GM23338 (cell line): ENCODE results near the gene CPNE2. TPM values are rescaled to one million over a fixed set of nuclear protein-coding genes. Genes with fewer than 3 reads are reported as not detected.

Experiments used
- ATAC-seq: fragments of 200-7000 bp; cut with Tn5 transposase; 3 replicates; pipeline ENCODE4 v1.9.1; 2020
- DNase-seq: peaks from one replicate; pipeline ENCODE4 v3.0.0-alpha.2; 2015; ENCODE audit warnings: low spot score
- H2AFZ ChIP-seq: fragments of 200-600 bp; sonication (generic); 2 replicates; pipeline ENCODE4 v1.8.0; 2016; ENCODE audit warnings: antibody characterized with exemption, mild to moderate bottlenecking, moderate library complexity
- H3F3A ChIP-seq: fragments of 200-600 bp; sonication (generic); replicated peaks from 2 replicates; pipeline ENCODE4 v1.8.0; 2017; ENCODE audit warnings: antibody characterized with exemption, mixed run types, low read depth
- H3K27ac ChIP-seq: fragments of 200-600 bp; sonication (generic); 2 replicates; pipeline ENCODE4 v1.6.1; 2016; ENCODE audit warnings: low read depth
- H3K27me3 ChIP-seq: fragments of 200-600 bp; sonication (generic); 2 replicates; pipeline ENCODE4 v1.8.0; 2016; ENCODE audit warnings: mild to moderate bottlenecking, mixed run types, moderate library complexity; ENCODE audit not compliant: insufficient read depth
- H3K36me3 ChIP-seq: fragments of 200-600 bp; sonication (generic); 2 replicates; pipeline ENCODE4 v1.8.0; 2016; ENCODE audit warnings: mild to moderate bottlenecking; ENCODE audit not compliant: insufficient read depth
- H3K4me1 ChIP-seq: fragments of 200-600 bp; sonication (generic); 2 replicates; pipeline ENCODE4 v1.8.0; 2016; ENCODE audit warnings: mild to moderate bottlenecking, moderate library complexity; ENCODE audit not compliant: insufficient read depth
- H3K4me2 ChIP-seq: fragments of 200-600 bp; sonication (generic); 2 replicates; pipeline ENCODE4 v1.7.1; 2017; ENCODE audit warnings: mixed run types
- H3K4me3 ChIP-seq: fragments of 200-600 bp; sonication (generic); 2 replicates; pipeline ENCODE4 v1.6.1; 2016; ENCODE audit warnings: mixed run types
- H3K79me2 ChIP-seq: fragments of 200-600 bp; sonication (generic); replicated peaks from 2 replicates; pipeline ENCODE4 v1.8.0; 2017; ENCODE audit warnings: mild to moderate bottlenecking; ENCODE audit not compliant: insufficient read depth
- H3K9me2 ChIP-seq: fragments of 200-600 bp; sonication (generic); 2 replicates; pipeline ENCODE4 v1.8.0; 2017; ENCODE audit not compliant: insufficient read depth
- H4K20me1 ChIP-seq: fragments of 200-600 bp; sonication (generic); replicated peaks from 2 replicates; pipeline ENCODE4 v1.8.0; 2017; ENCODE audit warnings: mild to moderate bottlenecking; ENCODE audit not compliant: insufficient read depth
- H3K27ac Mint-ChIP-seq: 2 replicates; pipeline ENCODE4 v1.8.0; 2020; ENCODE audit warnings: inconsistent platforms, mild to moderate bottlenecking, moderate library complexity, mixed read lengths
- H3K27me3 Mint-ChIP-seq: 3 replicates; pipeline ENCODE4 v1.8.0; 2022; ENCODE audit warnings: low read depth, mild to moderate bottlenecking, moderate library complexity, mixed read lengths, inconsistent platforms; ENCODE audit not compliant: insufficient read depth, poor library complexity
- H3K36me3 Mint-ChIP-seq: 3 replicates; pipeline ENCODE4 v1.8.0; 2021; ENCODE audit warnings: low read depth, mild to moderate bottlenecking, inconsistent platforms, moderate library complexity, mixed read lengths
- H3K4me1 Mint-ChIP-seq: 3 replicates; pipeline ENCODE4 v1.8.0; 2020; ENCODE audit warnings: mild to moderate bottlenecking, inconsistent platforms, mixed read lengths
- H3K4me3 Mint-ChIP-seq: 3 replicates; pipeline ENCODE4 v1.8.0; 2021; ENCODE audit warnings: moderate library complexity, mild to moderate bottlenecking, inconsistent platforms, mixed read lengths
- H3K9me3 Mint-ChIP-seq: 3 replicates; pipeline ENCODE4 v1.8.0; 2020; ENCODE audit warnings: moderate library complexity, mild to moderate bottlenecking, inconsistent platforms, mixed read lengths
- CREB1 ChIP-seq: fragments of 250-450 bp; sonication (Bioruptor Pico); IDR thresholded peaks from 2 replicates; pipeline ENCODE4 v1.5.0; 2020; ENCODE audit warnings: low read depth, mild to moderate bottlenecking, moderate library complexity
- EZH2 ChIP-seq: fragments of 200-600 bp; sonication (generic); IDR thresholded peaks from one replicate; pipeline ENCODE4 v1.8.0; 2017; ENCODE audit warnings: antibody characterized with exemption, mild to moderate bottlenecking, low read depth; ENCODE audit not compliant: unreplicated experiment
- EZH2phosphoT487 ChIP-seq: fragments of 200-600 bp; sonication (generic); IDR thresholded peaks from one replicate; pipeline ENCODE4 v1.8.1; 2018; ENCODE audit warnings: antibody characterized with exemption; ENCODE audit not compliant: unreplicated experiment
- JUNB ChIP-seq: IDR thresholded peaks from one replicate; pipeline ENCODE4 v1.6.1; 2016; ENCODE audit warnings: antibody characterized with exemption; ENCODE audit not compliant: unreplicated experiment
- NANOG ChIP-seq: IDR thresholded peaks from 2 replicates; pipeline ENCODE4 v1.6.1; 2016; ENCODE audit warnings: antibody characterized with exemption, borderline replicate concordance
- POLR2AphosphoS5 ChIP-seq: IDR thresholded peaks from 2 replicates; pipeline ENCODE4 v1.6.1; 2016; ENCODE audit warnings: antibody characterized with exemption, low read depth
- STAT1 ChIP-seq: IDR thresholded peaks from one replicate; pipeline ENCODE4 v1.6.1; 2016; ENCODE audit warnings: antibody characterized with exemption; ENCODE audit not compliant: unreplicated experiment
- ZNF114 ChIP-seq: fragments of 250-450 bp; sonication (Bioruptor Pico); IDR thresholded peaks from 2 replicates; pipeline ENCODE4 v1.5.0; 2020; ENCODE audit warnings: mild to moderate bottlenecking, moderate library complexity
- ZNF331 ChIP-seq: fragments of 250-450 bp; sonication (Bioruptor Pico); IDR thresholded peaks from 2 replicates; pipeline ENCODE4 v1.5.0; 2020; ENCODE audit warnings: low read depth, mild to moderate bottlenecking, moderate library complexity
- polyA plus RNA-seq: library from polyadenylated mRNA; unstranded; fragments of >200 nt; fragmentation: Nextera tagmentation; extraction: Ambion mirVana; gene quantifications from 2 replicates; pipeline ENCODE4 v1.2.1, GENCODE V29; 2016
- total RNA-seq: library from RNA; depleted of rRNA; stranded (reverse); fragments of >200 nt; shearing (Covaris generic); gene quantifications from 2 replicates; pipeline ENCODE4 v1.2.3, GENCODE V29; 2014
- TF ChIP-seq, protein P1 (sequence below): IDR thresholded peaks from one replicate; pipeline ENCODE4 v1.6.1; 2018; ENCODE audit warnings: antibody characterized with exemption; ENCODE audit not compliant: unreplicated experiment
- TF ChIP-seq, protein P2 (sequence below): fragments of 250-450 bp; sonication (Bioruptor Pico); IDR thresholded peaks from 2 replicates; pipeline ENCODE4 v1.5.0; 2020; ENCODE audit warnings: mild to moderate bottlenecking, moderate library complexity
- TF ChIP-seq, protein P3 (sequence below), 2 experiments: fragments of 200-600 bp in 1 of 2; sonication (generic) in 1 of 2; conservative IDR thresholded peaks; 2 replicates each; pipeline versions ENCODE4 v1.5.1 to v1.6.1; 2016 to 2017; ENCODE audit warnings: antibody characterized with exemption in 2 of 2, low read depth in 2 of 2, mild to moderate bottlenecking in 2 of 2, moderate library complexity in 1 of 2
- TF ChIP-seq, protein P4 (sequence below): IDR thresholded peaks from 2 replicates; pipeline ENCODE4 v1.6.1; 2016; ENCODE audit warnings: antibody characterized with exemption

CPNE2 gene
- total and polyA plus RNA-seq, 2 experiments from 2014 or later = 7.1 to 11.3 TPM

DNA sequence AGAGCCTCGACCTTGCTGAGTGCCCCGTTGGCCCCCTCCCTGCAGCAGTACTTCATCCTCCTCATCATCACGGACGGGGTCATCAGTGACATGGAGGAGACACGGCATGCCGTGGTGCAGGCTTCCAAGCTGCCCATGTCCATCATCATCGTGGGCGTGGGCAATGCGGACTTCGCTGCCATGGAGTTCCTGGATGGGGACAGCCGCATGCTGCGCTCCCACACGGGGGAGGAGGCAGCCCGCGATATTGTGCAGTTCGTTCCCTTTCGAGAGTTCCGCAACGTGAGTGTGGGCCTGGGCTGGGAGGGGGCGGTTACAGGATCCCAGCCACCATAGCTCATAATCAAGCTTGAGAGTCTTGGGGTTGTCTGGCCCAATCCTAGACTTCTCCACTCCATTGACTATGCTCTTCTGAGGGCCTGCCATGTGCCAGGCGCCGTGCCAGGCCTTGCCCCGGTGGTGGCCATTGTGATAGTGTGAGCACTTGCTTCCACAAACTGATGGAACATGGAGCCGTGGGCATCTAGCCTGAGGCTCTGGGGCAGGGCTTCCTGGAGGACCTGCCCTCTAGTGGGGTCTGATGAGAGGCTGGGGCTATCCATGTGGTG lies 53.8 kb downstream of the CPNE2 start:
- Histone ChIP-seq H4K20me1 (no peaks in the 10 kb centered on the region), H3K79me2 (no peaks in the 10 kb centered on the region), H3K27me3 (no peaks in the 10 kb centered on the region), H3F3A (no peaks in the 10 kb centered on the region), H3K4me1 (peaks cover 32% of the 10 kb centered on the region), H3K36me3 (no peaks in the 10 kb centered on the region), H3K4me3 (no peak overlapping the region), H2AFZ (no peak overlapping the region), H3K4me2 (no peak overlapping the region), H3K27ac (no peak overlapping the region), H3K9me2 (no peaks in the 10 kb centered on the region)
- Mint-ChIP-seq H3K27me3 (peaks cover 20% of the 10 kb centered on the region), H3K9me3 (no peaks in the 10 kb centered on the region; the same call in 2 of the 3 replicates), H3K27ac (no peak overlapping the region), H3K4me3 (no peak overlapping the region), H3K4me1 (peaks cover 51% of the 10 kb centered on the region), H3K36me3 (no peaks in the 10 kb centered on the region; the same call in 2 of the 3 replicates)
- ATAC-seq = peak; percentile 4; the same call in 2 of the 3 replicates
- no peak for TF ChIP-seq NANOG
- TF ChIP-seq, protein P1, sequence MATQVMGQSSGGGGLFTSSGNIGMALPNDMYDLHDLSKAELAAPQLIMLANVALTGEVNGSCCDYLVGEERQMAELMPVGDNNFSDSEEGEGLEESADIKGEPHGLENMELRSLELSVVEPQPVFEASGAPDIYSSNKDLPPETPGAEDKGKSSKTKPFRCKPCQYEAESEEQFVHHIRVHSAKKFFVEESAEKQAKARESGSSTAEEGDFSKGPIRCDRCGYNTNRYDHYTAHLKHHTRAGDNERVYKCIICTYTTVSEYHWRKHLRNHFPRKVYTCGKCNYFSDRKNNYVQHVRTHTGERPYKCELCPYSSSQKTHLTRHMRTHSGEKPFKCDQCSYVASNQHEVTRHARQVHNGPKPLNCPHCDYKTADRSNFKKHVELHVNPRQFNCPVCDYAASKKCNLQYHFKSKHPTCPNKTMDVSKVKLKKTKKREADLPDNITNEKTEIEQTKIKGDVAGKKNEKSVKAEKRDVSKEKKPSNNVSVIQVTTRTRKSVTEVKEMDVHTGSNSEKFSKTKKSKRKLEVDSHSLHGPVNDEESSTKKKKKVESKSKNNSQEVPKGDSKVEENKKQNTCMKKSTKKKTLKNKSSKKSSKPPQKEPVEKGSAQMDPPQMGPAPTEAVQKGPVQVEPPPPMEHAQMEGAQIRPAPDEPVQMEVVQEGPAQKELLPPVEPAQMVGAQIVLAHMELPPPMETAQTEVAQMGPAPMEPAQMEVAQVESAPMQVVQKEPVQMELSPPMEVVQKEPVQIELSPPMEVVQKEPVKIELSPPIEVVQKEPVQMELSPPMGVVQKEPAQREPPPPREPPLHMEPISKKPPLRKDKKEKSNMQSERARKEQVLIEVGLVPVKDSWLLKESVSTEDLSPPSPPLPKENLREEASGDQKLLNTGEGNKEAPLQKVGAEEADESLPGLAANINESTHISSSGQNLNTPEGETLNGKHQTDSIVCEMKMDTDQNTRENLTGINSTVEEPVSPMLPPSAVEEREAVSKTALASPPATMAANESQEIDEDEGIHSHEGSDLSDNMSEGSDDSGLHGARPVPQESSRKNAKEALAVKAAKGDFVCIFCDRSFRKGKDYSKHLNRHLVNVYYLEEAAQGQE = no peak
- TF ChIP-seq EZH2 = no peak
- no peak for TF ChIP-seq CREB1 (CRISPR knock-in tag)
- TF ChIP-seq JUNB = no peak
- TF ChIP-seq, protein P2, sequence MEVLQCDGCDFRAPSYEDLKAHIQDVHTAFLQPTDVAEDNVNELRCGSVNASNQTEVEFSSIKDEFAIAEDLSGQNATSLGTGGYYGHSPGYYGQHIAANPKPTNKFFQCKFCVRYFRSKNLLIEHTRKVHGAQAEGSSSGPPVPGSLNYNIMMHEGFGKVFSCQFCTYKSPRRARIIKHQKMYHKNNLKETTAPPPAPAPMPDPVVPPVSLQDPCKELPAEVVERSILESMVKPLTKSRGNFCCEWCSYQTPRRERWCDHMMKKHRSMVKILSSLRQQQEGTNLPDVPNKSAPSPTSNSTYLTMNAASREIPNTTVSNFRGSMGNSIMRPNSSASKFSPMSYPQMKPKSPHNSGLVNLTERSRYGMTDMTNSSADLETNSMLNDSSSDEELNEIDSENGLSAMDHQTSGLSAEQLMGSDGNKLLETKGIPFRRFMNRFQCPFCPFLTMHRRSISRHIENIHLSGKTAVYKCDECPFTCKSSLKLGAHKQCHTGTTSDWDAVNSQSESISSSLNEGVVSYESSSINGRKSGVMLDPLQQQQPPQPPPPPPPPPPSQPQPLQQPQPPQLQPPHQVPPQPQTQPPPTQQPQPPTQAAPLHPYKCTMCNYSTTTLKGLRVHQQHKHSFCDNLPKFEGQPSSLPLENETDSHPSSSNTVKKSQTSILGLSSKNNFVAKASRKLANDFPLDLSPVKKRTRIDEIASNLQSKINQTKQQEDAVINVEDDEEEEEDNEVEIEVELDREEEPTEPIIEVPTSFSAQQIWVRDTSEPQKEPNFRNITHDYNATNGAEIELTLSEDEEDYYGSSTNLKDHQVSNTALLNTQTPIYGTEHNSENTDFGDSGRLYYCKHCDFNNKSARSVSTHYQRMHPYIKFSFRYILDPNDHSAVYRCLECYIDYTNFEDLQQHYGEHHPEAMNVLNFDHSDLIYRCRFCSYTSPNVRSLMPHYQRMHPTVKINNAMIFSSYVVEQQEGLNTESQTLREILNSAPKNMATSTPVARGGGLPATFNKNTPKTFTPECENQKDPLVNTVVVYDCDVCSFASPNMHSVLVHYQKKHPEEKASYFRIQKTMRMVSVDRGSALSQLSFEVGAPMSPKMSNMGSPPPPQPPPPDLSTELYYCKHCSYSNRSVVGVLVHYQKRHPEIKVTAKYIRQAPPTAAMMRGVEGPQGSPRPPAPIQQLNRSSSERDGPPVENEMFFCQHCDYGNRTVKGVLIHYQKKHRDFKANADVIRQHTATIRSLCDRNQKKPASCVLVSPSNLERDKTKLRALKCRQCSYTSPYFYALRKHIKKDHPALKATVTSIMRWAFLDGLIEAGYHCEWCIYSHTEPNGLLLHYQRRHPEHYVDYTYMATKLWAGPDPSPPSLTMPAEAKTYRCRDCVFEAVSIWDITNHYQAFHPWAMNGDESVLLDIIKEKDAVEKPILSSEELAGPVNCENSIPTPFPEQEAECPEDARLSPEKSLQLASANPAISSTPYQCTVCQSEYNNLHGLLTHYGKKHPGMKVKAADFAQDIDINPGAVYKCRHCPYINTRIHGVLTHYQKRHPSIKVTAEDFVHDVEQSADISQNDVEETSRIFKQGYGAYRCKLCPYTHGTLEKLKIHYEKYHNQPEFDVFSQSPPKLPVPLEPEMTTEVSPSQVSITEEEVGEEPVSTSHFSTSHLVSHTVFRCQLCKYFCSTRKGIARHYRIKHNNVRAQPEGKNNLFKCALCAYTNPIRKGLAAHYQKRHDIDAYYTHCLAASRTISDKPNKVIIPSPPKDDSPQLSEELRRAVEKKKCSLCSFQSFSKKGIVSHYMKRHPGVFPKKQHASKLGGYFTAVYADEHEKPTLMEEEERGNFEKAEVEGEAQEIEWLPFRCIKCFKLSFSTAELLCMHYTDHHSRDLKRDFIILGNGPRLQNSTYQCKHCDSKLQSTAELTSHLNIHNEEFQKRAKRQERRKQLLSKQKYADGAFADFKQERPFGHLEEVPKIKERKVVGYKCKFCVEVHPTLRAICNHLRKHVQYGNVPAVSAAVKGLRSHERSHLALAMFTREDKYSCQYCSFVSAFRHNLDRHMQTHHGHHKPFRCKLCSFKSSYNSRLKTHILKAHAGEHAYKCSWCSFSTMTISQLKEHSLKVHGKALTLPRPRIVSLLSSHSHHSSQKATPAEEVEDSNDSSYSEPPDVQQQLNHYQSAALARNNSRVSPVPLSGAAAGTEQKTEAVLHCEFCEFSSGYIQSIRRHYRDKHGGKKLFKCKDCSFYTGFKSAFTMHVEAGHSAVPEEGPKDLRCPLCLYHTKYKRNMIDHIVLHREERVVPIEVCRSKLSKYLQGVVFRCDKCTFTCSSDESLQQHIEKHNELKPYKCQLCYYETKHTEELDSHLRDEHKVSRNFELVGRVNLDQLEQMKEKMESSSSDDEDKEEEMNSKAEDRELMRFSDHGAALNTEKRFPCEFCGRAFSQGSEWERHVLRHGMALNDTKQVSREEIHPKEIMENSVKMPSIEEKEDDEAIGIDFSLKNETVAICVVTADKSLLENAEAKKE (CRISPR knock-in tag) = no peak
- no peak for TF ChIP-seq POLR2AphosphoS5
- no peak for TF ChIP-seq EZH2phosphoT487
- TF ChIP-seq, protein P3, sequence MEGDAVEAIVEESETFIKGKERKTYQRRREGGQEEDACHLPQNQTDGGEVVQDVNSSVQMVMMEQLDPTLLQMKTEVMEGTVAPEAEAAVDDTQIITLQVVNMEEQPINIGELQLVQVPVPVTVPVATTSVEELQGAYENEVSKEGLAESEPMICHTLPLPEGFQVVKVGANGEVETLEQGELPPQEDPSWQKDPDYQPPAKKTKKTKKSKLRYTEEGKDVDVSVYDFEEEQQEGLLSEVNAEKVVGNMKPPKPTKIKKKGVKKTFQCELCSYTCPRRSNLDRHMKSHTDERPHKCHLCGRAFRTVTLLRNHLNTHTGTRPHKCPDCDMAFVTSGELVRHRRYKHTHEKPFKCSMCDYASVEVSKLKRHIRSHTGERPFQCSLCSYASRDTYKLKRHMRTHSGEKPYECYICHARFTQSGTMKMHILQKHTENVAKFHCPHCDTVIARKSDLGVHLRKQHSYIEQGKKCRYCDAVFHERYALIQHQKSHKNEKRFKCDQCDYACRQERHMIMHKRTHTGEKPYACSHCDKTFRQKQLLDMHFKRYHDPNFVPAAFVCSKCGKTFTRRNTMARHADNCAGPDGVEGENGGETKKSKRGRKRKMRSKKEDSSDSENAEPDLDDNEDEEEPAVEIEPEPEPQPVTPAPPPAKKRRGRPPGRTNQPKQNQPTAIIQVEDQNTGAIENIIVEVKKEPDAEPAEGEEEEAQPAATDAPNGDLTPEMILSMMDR (conservative IDR thresholded peaks at IDR 0.05; ENCODE audit: low read depth in 2 of 2) = no peak
- TF ChIP-seq, protein P4, sequence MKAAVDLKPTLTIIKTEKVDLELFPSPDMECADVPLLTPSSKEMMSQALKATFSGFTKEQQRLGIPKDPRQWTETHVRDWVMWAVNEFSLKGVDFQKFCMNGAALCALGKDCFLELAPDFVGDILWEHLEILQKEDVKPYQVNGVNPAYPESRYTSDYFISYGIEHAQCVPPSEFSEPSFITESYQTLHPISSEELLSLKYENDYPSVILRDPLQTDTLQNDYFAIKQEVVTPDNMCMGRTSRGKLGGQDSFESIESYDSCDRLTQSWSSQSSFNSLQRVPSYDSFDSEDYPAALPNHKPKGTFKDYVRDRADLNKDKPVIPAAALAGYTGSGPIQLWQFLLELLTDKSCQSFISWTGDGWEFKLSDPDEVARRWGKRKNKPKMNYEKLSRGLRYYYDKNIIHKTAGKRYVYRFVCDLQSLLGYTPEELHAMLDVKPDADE = no peak
- no peak for TF ChIP-seq STAT1
- no peak for TF ChIP-seq ZNF331 (CRISPR knock-in tag)
- no peak for TF ChIP-seq ZNF114 (CRISPR knock-in tag)
- DNase-seq = no peak
